A172 (cell line): Measurements from ENCODE around the gene PAPPA2. TPM values are rescaled to one million over a fixed set of nuclear protein-coding genes. Genes with fewer than 3 reads are reported as not detected.

Experiments
- DNase-seq: peaks from one replicate; pipeline ENCODE4 v3.0.0-alpha.2; 2015; ENCODE audit warnings: low spot score
- total RNA-seq: library from RNA; depleted of rRNA; stranded (reverse); fragments of >200 nt; shearing (Covaris generic); gene quantifications from 2 replicates; pipeline ENCODE4 v1.2.3, GENCODE V29; 2014

PAPPA2 gene
- total RNA-seq, 1 experiment from 2014 or later: 0.33 TPM

- no peak for DNase-seq
These were observed 302.6 kb downstream of the PAPPA2 start for GRCh38 chr1:176765608-176766007.

- no peak for DNase-seq
These were observed 303.8 kb downstream of the PAPPA2 start for GRCh38 chr1:176766779-176767178.

- DNase-seq: no peak
These were observed 304.8 kb downstream of the PAPPA2 start for GRCh38 chr1:176767714-176768136.

GRCh38 chr1:176768532-176768931 lies 305.6 kb downstream of the PAPPA2 start:
- no peak for DNase-seq

- DNase-seq: no peak
These were observed 307.1 kb downstream of the PAPPA2 start for GRCh38 chr1:176770066-176770465.

- no peak for DNase-seq
These were observed 310.1 kb downstream of the PAPPA2 start for GRCh38 chr1:176773038-176773437.

- DNase-seq: no peak
These were observed 311.2 kb downstream of the PAPPA2 start for GRCh38 chr1:176774224-176774623.

GRCh38 chr1:176775378-176775777 lies 312.4 kb downstream of the PAPPA2 start:
- no peak for DNase-seq

GRCh38 chr1:176775996-176776395 lies 313.0 kb downstream of the PAPPA2 start:
- DNase-seq: no peak

GRCh38 chr1:176778056-176778455 lies 315.1 kb downstream of the PAPPA2 start:
- no peak for DNase-seq

- DNase-seq: no peak
These were observed 317.0 kb downstream of the PAPPA2 start for GRCh38 chr1:176779992-176780328.

GRCh38 chr1:176783309-176783708 lies 320.3 kb downstream of the PAPPA2 start:
- DNase-seq: no peak

GRCh38 chr1:176785056-176785455 lies 322.1 kb downstream of the PAPPA2 start:
- DNase-seq: no peak

- no peak for DNase-seq
These were observed 322.8 kb downstream of the PAPPA2 start for GRCh38 chr1:176785791-176786190.

- DNase-seq: no peak
These were observed 323.3 kb downstream of the PAPPA2 start for GRCh38 chr1:176786274-176786673.

- peak; percentile 26 for DNase-seq
These were observed 326.7 kb downstream of the PAPPA2 start for GRCh38 chr1:176789571-176790090.

GRCh38 chr1:176790786-176791185 lies 327.8 kb downstream of the PAPPA2 start:
- DNase-seq: no peak

GRCh38 chr1:176791906-176792305 lies 328.9 kb downstream of the PAPPA2 start:
- DNase-seq: peak; percentile 8

GRCh38 chr1:176794897-176795508 lies 332.0 kb downstream of the PAPPA2 start:
- no peak for DNase-seq

GRCh38 chr1:176795929-176796328 lies 333.0 kb downstream of the PAPPA2 start:
- no peak for DNase-seq

GRCh38 chr1:176796583-176796982 lies 333.6 kb downstream of the PAPPA2 start:
- no peak for DNase-seq

- DNase-seq: no peak
These were observed 336.4 kb downstream of the PAPPA2 start for GRCh38 chr1:176799327-176799726.

GRCh38 chr1:176800978-176801513 lies 338.1 kb downstream of the PAPPA2 start:
- no peak for DNase-seq

GRCh38 chr1:176801514-176802020 lies 338.6 kb downstream of the PAPPA2 start:
- peak; percentile 14 for DNase-seq
